GM19193 (cell line): Measurements from ENCODE around the gene CAMTA1.

Experiments
- POLR2A ChIP-seq: IDR thresholded peaks from 4 replicates; pipeline ENCODE4 v1.6.1; 2011; ENCODE audit not compliant: insufficient read depth, insufficient read length; ENCODE audit errors: extremely low read depth

Gene CAMTA1

GRCh38 chr1:6897138-6897537 is 111.9 kb downstream of the CAMTA1 start:
- no peak for TF ChIP-seq POLR2A

DNA sequence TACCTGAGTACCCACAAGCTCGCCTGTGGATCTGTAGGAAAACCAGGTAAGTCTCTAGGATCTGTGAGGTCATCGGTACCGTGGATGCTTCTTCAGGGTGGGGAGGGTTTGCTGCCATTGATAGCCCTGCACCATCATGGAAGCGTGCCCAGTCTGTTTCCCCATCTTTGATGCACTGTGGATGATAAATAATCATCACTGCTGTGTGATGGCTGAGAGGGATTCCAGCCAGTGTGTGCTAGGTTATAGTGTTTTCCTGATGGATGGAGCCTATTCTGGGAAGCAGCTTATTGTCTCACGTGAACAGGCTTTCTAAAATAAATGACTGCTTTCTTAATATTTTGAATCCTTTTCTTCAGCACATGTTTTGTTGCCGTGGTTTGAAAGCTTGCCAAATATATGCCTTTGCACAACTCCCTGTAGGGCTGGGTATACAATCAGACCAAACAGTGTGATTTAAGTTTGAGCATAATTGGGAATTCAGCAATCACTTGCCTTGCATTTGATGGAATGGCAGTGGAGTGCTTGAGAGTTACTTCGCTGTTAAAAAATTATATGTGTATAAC is 113.8 kb downstream of the CAMTA1 start:
- no peak for TF ChIP-seq POLR2A

GRCh38 chr1:6899621-6900020 is 114.4 kb downstream of the CAMTA1 start:
- TF ChIP-seq POLR2A = no peak

GRCh38 chr1:6902153-6902552 is 116.9 kb downstream of the CAMTA1 start:
- no peak for TF ChIP-seq POLR2A

DNA sequence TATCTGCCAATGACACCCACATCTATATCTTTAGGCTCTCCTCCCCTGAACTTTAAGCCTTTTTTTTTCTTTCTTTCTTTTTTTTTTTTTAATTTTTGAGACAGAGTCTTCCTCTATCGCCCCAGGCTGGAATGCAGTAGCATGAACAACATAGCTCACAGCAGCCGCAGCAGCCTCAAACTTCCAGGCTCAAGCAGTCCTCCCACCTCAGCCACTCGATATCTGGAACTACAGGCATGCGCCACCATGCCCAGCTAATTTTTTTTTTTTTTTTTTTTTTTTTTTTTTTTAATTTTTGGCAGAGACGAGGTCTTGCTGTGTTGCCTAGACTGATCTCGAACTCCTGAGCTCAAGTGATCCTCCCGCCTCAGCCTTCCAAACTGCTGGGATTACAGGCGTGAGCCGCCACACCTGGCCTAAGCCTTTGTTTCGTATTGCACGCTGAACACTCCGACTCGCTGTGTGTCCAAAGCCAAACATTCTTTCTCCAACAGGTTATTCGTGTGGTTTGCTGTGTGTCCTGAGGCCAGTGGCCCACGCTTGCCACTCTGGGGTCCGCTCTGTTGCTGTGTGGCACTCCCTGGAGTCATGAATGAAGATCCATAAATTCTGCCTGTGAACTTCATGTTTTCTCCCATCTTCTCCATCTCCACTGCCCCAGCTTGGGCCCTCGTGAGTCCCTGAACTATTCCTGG is 119.4 kb downstream of the CAMTA1 start:
- TF ChIP-seq POLR2A = no peak

DNA sequence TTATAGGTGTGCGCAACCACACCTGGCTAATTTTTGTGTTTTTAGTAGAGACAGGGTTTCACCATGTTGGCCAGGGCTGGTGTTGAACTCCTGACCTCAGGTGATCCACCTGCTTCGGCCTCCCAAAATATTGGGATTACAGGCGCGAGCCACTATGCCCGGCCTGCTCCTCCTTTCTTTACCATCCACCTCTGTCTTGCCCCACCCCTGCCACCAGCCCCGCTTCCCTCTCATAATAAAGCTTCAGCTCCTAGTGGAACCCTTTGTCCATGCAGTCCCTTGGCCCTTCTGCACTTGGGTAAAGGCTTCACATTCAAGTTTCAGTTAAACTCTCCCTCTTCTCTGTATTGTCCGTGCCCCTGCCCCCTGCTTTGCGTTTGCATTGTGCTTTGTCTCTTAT is 120.1 kb downstream of the CAMTA1 start:
- TF ChIP-seq POLR2A = no peak

DNA sequence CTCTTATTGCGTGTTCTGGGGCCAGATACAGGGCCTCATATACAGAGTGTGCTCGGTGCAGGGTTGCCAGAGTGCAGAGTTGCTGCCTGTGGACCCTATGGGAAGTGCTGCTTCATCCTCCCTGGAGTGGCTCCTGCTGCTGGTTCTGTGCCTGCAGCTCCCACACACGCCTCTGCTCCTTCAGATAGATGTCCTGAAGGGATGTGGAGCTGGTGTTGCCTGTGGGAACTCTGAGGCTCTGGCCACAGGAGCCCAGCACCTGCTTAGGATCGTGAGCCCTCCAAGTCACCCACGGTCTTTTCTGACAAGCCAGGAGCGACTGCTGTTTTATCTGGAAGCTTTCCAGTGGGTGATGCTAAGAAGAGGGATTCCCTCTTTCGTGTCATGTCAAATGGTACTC is 120.5 kb downstream of the CAMTA1 start:
- TF ChIP-seq POLR2A = no peak

GRCh38 chr1:6906783-6907182 is 121.5 kb downstream of the CAMTA1 start:
- TF ChIP-seq POLR2A = no peak

- TF ChIP-seq POLR2A = no peak
Observed at GRCh38 chr1:6907201-6907600, 121.9 kb downstream of the CAMTA1 start.

GRCh38 chr1:6907676-6908434 is 122.6 kb downstream of the CAMTA1 start:
- TF ChIP-seq POLR2A = no peak

- TF ChIP-seq POLR2A = no peak
Observed at GRCh38 chr1:6909401-6909800, 124.1 kb downstream of the CAMTA1 start.

- no peak for TF ChIP-seq POLR2A
Observed at GRCh38 chr1:6909857-6910256, 124.6 kb downstream of the CAMTA1 start.

GRCh38 chr1:6911021-6911941 is 126.0 kb downstream of the CAMTA1 start:
- no peak for TF ChIP-seq POLR2A

DNA sequence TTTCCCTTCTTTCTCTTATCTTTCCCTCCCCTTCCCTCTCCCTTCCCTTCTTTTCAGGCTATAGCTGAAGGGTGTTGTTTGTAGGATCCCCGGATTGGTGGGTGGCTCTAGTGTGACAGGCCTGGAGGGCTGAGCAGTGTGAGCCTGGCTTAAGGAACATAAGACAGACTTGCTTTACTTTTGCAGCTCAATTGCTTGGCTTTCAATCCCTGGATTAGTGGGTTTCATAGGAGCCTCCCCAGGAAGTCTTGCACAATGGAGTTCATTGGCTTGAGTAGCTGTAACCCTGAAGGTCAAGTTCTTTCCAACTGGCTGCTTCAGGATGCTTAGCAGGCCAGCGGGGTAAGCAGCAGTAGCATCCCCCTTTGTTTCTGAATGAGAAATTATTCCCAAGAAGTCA is 126.7 kb downstream of the CAMTA1 start:
- no peak for TF ChIP-seq POLR2A

DNA sequence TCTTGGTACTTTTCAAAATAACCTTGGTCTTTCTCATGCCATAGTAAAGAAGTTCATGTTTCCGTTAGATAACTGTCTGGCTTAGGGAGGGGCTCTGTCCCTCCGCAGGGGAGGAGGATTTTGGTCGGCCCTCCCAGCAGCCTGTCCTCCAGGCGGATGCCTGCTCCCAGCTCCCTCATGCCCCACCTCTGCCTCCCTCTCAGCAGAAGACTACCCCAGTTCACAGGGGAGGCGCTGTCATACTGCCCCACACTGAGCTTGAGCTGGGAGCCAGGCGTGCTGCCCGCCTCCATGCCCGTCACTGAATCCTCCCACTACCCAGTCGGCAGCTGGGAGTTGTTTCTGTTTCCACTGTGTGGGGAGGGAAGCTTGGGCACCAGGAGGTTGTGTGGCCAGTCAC is 127.3 kb downstream of the CAMTA1 start:
- TF ChIP-seq POLR2A = no peak
